GM19035 (cell line): Measurements from ENCODE around the gene KDM4C.
A peak's percentile ranks its signal among the peaks of the same experiment; 100 is the strongest.

Experiments
- ATAC-seq: cut with Tn5 transposase; IDR thresholded peaks from one replicate; pipeline ENCODE4 v1.9.1; 2021; ENCODE audit not compliant: unreplicated experiment

The KDM4C gene

DNA sequence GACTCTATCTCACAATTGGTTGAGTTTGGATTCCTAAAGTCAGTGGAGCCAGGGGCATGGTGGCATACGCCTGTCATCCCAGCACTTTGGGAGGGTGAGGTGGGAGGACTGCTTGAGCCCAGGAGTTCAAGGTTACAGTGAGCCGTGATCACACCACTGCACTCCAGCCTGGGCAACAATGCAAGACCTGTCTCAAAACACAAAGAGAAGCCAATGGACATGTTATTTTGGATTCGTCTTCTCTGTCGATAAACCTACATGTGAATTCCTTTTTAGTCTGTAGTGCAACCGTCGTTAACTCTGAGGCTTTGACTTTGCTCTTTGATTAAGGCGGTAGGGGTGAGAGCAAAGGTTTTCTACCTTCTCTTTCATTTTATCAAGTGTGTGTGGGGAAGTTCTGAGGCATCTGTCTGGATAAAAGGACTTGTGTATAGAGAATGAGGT lies 142.7 kb downstream of the KDM4C start:
- ATAC-seq: no peak

DNA sequence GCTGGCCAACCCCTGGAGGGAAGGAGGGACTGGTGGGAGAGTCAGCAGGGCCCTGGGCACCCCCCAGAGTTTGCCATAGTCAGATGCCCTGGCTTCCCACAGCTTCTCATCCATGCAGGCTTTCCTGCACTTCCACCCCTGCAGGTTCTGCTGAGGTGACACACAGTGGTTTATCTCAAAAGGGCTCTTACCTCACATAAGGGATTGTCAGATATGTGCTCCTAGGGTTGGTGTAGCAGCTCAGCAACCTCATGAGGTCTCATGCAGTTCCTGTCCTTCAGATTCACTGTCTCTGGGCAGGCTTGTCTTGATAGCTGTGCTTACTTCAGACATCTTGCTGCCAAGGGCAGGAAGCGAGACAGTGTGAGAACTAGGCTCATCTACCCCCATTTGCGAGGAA lies 143.4 kb downstream of the KDM4C start:
- no peak for ATAC-seq

DNA sequence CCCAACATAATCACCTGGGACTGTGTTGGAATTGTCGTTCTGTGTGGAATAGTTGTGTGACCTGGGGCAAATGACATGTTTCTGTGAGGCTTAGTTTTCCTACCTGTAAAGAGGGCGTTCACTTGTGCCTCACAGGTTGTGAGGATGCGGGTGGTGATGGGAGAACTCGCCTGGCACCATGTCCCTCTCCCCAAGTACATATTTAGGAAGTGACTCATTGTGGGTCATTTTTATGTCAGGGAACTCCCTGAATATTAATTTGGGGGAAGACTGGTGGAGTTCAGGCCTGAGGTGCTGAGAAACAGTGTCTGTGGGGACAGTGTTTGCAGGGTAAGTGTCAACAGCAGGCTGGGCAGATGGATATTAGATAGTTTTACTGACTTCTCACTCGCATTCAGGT lies 144.7 kb downstream of the KDM4C start:
- no peak for ATAC-seq

DNA sequence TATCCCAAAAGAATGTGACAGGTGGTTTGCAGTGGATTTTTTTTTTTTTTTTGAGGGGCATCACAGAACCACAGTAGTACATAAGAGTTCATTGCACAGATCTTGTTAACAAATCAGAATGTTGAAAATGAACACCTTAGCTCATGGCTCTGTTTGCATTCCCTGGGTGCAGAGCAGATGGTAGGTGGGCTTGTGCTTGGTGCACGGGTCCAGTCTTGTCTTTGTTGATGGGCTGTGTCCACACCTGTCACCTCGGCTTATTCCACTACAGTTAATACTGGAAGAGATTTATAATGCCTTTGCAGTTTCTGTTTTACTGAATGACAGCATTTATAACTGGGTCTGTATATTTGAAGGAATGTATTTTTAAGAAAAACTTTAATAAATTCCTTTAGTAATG lies 146.6 kb downstream of the KDM4C start:
- ATAC-seq: no peak

DNA sequence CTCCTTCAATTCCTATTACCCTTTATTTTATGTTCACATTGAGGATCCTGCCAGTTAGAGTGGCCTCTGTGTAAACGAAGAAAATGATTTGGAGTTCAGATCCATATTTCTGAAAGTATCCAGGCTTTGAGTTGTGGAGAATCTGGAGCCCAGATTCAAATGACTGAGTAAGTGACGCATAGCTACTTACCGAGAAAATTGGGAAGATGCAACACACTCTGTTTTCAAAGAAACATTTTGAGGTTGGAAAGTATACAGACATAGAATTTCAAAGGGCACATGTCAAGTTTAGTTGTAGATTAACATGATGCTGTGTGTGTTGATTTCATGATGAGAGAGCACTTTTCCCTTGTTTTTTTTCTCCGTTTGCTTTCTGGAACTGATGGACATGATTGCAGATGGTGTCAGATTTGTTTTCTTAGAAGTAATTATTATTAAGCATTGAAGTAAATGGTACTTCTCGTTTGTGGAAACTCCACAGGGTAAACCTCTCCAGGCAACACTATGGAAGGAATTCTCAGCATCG lies 148.1 kb downstream of the KDM4C start:
- ATAC-seq: no peak

DNA sequence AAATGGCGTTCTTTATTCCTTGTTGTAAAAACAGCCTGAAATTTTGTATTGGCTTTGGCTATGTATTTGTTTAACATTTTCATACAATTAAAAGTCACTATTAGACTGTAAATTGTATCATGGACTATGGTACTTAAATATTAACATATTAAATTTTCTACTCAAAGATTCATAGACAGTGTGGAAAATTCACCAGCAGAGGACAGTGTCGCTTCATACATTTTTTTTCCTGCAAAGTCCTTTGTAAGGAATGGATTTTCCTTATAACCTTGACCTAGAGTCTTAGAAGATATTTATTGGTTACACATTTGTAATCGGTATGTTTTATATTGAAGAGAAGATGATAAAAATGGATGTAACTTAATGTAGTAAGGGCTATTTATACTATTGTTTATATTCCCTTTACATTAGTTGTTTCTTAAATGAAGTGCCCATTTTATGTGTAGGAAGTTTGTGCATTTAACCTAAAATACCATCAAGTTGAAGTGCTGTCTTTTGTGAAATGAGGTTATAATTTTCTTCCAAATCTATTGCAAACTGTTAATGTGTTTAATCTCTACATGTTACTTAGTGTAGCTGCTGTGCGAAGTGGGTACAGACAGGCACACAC lies 150.1 kb downstream of the KDM4C start:
- ATAC-seq: no peak

DNA sequence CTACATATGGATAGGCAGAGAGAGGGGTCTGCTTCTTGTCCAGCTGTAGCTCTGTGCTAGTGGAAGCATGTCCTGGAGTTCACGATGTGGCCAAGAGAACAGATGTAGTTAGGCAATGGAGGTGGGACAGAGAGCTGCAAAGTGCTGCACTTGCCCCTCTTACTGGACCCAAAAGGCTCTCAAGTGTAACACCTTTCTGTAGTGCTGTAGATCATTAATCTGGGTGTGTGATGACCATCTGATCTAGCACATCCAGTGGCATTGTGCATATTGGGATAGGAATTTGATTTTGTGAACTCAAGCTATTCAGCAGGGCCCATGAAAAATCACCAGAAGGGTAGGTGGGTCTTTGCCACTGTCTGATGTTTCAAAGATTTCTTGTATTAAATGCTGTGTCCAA lies 151.4 kb downstream of the KDM4C start:
- no peak for ATAC-seq

DNA sequence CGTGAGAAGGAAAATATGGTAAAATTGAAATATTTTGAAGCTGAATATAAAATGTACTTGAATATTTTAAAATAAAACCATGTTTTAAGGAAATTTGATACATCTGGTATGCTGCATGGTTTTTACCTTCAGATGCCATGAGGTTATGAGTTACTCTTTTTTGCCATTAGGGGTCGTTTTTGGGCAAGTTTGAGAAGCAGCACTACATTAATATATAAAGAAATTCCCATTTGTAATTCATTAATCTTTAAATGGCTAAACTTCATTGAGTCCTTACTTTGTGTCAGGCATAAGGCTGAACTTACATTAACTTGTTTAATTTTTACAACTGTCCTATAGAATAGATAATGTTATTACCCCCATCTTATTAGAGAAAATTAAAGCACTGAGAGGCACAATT lies 152.3 kb downstream of the KDM4C start:
- no peak for ATAC-seq

DNA sequence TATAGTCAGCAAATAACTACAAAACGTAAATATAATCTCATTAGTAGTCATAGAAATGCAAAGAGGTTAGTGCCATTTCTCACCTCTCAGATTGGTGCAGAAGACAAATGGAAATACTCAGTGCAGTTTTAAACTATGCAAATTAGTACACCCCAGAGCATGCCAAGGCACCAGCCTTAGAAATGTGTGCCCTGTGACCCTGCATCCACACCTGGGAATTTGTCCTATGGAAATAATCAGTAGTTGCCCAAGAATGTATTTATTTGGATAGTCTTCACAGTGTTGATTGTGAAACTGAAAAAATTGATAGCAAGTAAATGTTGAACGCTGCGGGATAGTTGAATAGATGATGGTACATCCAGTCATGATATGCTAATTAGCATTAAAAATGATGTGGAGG lies 152.7 kb downstream of the KDM4C start:
- no peak for ATAC-seq

DNA sequence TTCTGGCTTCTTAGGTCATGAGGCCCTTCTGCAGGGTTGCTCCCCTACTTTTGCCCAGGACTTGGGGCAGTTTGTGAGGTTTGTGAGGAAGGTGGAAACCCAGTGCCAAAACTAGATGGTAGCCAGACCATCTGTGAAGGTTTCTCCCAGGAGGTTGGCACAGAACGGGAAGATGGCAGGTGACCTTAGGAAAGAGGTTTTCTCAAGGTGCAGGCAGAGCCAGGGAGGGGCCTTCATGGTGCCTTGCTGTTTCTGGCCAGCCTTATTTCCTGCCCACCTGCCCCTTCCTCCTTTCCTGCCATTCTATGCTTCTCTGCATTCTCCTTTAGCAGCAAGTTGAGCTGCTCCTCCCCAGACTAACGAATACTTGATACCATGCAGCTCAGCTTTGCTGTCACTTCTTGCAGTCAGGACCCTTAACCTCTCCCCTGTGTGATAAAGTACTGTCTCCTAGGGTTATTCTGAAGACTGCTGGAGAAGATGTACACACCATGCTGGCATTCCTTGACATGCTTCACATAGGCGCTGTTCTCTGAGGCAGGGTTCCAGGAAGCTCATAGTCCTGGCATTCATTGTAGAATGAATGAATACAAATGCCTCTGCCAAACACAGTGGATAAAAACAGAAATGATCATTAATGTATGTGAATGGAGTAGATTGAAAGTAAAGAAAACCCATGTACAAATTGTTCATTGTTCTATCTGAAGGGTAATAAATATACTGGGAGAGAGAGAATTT lies 154.3 kb downstream of the KDM4C start:
- ATAC-seq: no peak

DNA sequence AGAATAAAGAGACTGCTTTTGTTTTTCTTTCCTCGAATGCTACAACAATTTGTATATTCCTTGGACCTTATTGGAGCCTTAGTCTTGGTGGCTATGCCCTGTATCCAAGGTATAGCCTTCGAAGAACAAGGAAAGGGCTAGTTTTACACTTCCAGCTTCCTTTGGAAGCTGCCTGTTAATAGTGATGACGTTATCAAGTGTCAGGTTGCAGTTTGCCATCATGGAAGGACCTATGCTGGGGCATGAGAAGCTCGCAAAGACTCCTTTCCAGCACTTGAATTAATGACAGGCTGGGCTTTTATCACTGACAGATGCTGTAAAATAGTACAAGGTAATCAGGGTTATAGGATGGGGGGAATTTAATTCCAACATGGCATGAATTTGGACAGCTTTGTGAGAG lies 157.9 kb downstream of the KDM4C start:
- ATAC-seq: no peak

DNA sequence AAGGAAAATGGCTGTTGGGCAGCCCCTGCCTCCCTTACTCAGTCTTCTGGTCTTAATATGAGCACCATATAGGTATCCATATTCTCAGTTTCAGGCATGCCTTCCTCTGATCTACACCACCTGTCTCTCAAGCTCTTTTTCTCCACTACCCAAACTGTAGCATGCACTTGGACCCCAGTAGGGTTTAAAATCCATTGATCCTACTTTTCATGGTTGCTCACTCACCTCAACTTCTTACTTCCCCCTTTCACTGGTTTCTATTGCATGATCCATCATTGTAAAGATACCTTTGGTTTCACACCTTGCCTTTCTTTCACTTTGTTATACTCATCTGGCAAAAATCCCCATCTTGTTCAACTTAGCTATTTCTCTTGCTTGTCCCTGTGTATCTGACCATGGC lies 159.4 kb downstream of the KDM4C start:
- peak; percentile 63 for ATAC-seq

DNA sequence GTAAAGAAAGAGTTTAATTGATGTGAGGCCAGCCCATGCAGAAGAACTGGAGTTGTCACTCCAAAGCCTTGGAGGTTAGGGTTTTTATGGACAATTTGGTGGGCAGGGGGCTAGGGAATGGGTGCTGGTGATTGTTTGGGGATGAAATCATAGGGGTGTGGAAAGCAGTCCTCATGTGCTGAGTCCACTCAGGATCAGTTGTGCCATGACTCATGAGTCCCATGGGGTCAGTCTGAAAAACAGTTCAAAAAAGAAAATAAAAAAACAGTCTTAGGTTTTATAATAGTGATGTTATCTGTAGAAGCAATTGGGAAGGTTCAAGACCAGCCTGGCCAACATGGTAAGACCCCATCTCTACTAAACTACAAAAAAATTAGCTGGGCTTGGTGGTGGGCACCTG lies 162.3 kb downstream of the KDM4C start:
- ATAC-seq: no peak

DNA sequence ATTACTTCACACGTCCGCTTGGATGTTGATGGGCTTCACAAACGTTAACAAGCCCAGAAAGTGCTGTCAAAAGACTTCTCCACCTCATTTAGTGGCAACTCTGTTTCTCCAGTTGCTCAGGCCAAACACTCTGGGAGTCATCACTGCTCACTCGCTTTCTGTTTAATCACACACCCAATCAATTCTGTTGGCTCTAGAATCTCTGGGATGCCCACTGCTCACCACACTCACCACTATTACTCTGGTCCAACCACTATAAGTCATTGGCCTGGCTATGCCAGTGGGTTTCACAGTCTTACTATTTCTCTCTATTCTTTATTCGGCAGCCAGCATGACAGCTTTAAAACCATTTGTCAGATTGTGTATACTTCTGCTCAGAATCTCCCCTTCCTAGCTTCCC lies 163.5 kb downstream of the KDM4C start:
- ATAC-seq: no peak

DNA sequence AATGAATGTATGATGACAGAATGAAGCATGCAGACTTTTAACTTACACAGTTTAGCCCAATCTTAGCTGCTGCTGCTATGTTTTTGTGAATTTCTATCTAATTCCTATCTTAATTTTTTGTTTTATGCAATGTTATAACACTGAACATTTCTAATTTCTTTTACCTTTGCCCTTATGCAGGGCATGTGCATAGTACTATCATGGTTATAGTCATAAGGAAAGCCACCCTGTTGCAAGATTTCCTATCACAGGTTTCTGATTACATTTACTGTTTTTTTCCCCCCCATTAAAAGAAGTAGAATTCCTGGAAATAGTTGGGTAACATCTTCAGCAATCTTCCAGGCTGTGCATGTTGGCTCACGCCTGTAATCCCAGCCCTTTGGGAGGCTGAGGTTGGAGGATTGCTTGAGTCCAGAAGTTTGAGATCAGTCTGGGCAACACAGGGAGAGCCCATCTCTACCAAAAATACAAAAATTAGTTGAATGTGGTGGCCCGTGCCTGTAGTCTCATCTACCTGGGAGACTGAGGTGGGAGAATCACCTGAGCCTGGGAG lies 164.4 kb downstream of the KDM4C start:
- ATAC-seq: no peak

DNA sequence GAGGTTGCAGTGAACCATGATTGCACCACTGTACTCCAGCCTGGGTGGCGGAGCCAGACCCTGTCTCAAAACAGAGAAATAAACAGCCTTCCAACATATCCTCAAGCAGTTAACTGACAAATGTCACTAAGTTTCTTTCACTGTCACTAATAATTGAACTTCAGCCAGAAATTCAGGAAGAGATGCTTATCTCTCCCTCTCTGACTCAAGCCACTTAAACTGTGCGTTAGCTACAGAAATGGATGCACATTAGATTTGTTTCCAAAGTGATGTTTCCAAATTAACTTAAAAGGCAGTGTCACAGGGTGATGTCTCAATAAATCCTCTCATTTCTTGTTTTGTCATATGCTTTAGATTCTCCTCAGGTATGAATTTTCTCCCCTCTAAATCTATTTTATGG lies 164.9 kb downstream of the KDM4C start:
- no peak for ATAC-seq

DNA sequence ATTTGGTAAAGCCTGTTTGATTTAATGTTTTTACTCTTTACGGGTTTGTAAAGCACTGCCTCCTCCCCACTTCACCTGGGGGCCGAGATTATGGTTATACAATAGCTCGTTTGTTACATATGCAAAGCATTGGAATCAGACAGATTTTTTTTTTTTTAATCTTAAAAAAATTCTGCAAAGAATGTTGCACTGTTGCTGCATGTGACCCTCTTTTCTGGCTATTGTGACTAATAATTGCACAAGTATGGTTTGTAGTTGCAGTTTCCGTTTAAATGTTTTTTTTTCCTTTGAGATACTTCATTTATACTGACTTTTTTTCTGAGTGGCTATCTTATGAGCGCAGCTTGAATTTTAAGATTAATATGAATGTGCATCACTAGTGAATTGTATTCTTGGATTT lies 165.3 kb downstream of the KDM4C start:
- no peak for ATAC-seq

DNA sequence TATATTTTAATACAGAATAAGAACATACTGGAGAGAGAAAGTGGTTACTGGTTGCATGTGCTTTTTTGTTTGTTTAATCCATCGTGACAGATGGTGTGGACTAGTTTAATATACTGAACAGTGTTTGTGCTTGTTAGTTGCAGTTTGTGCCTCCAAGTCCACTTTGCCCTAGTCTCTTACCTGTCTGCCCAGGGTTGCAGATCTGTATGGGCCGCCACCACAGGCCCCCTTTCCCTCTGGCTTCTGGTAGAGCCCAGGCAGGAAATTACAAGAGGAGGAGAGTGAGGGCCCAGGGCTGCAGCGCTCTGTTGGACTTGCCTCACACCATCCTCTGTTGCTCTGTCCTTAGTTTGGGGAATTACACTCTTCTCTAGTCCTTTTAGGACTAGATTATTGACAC lies 166.4 kb downstream of the KDM4C start:
- no peak for ATAC-seq

DNA sequence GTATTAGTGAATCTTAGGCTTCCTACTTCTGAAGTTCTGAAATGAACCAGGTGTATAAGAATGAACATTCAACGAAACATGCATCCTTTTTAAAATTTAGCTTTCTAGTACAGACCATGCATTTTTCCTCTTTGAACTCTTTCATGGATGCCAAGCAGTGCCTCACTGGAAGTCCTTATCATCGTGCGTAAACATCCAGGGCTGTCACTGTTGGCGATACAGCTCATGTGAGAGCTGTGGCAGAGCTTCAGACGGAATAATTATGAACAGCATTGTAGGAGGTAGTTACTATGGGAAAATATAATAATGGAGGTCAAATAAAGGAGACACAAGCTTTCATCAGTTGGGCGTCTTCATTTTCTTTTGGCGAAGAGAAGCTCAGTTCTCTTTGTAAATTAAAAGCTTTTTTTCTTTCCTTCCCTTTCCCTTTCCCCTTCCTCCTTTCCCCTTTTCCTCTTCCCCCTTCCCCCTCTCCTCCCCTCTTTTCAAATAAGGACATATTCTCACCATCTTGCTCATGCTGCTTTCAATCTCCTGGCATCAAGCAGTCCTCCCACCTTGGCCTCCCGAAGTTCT lies 167.3 kb downstream of the KDM4C start:
- no peak for ATAC-seq

DNA sequence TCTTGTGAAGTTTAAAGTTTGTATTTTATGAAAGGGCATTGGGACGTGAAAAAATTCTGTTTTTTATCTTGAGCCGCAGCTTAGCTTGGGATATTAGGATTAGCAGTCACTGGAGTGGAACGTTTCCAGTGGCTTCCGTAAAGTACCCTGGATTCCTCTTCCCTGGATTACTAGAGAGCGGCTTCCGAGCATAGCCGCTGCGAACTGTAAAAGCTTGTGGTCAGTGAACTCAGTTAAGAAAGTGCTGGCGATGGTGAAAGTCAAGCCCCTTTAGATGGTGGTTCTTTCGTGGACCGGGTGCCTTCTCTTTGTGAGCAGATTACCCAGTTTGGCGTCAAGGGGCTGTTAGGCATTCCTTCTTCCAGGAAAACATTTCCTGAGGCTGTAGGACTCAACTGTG lies 168.1 kb downstream of the KDM4C start:
- ATAC-seq: no peak

DNA sequence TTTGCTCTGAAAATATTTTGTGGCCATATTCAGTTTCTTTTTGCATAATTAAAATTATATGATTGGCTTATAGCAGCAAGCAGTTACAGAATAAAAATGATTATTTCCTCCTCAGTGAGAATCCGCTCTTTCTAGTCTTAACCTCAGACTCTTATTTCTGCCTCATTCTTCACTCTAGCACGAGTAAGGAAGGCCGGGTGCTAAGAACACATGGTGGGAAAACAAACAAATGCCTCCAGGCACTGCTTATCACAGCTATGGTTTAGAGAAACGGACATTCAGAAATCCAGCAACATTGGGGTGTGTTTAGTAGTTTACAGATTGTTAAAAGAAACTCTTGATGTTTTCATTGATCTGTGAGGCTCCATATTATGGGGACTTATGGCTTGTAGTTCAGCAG lies 168.7 kb downstream of the KDM4C start:
- ATAC-seq: no peak

DNA sequence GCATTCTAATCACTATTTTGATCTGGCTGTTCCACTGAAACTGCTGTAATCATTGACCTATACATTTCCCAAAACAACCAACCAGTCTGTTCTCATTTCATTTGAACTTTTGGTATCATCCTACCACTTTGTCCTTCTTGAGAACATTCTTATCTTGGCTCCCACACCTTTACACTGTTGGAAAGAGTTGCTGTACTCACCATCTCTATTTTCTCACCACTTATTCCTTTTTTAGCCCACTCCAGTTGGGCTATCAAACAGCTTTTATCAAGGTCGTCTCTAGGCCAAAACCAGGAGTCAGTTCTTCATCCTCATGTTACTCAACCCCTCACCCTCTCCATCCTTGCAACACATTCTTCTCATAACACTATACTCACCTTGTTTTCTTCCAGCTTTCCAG lies 170.1 kb downstream of the KDM4C start:
- ATAC-seq: no peak
